Epithelial cell of proximal tubule (primary cell): Measurements from ENCODE around the gene BSX. TPM values are rescaled to one million over a fixed set of nuclear protein-coding genes. Genes with fewer than 3 reads are reported as not detected.

Source experiments
- DNase-seq: peaks from one replicate; pipeline ENCODE4 v3.0.0-alpha.2; 2011; ENCODE audit warnings: low read depth
- H3K4me3 ChIP-seq: 2 replicates; pipeline ENCODE4 v1.5.1; 2011; ENCODE audit warnings: low read depth, mild to moderate bottlenecking, low read length
- total RNA-seq: library from RNA; depleted of rRNA; stranded (reverse); fragments of >200 nt; gene quantifications from 2 replicates; pipeline ENCODE4 v1.2.3, GENCODE V29; 2015
- TF ChIP-seq, protein P1 (sequence below): conservative IDR thresholded peaks from 2 replicates; pipeline ENCODE4 v1.5.1; 2012; ENCODE audit warnings: low read depth, mild to moderate bottlenecking, low read length

BSX gene
- total RNA-seq, 1 donor from 2014 or later: not detected

DNA sequence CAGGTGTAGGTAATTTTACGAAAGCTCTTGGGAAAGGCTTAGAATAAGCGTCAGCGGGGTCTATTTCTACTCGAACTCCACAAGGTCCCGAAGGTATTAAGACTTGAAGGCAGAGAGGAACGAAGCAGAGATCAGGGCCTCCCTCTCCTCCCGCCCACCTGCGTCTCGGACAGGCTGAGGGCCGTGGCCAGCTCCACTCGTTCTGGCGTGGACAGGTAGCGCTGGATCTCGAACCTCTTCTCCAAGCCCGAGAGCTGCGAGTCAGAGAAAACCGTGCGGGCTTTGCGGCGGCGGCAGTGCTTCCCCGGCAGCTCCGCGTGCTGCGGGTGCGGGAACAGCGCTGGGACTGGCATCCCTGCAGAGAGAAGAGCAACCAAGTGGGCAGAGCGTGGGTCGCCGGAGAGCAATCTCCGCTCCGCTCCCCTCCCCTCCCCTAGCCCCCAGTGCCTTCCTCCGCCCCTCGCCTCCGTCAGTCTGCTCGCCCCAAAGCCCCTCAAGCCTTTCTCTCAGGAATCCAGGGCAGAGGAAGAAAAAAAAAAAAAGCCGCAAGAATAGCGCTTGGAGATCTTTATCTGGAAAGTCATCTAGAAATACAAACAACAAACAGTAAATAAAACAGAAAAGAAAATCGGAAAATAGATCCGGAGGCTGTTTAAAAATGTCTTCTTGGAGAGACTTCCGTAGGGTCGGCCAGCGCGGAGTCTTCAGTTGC, 2.4 kb downstream of the BSX start:
- TF ChIP-seq, protein P1, sequence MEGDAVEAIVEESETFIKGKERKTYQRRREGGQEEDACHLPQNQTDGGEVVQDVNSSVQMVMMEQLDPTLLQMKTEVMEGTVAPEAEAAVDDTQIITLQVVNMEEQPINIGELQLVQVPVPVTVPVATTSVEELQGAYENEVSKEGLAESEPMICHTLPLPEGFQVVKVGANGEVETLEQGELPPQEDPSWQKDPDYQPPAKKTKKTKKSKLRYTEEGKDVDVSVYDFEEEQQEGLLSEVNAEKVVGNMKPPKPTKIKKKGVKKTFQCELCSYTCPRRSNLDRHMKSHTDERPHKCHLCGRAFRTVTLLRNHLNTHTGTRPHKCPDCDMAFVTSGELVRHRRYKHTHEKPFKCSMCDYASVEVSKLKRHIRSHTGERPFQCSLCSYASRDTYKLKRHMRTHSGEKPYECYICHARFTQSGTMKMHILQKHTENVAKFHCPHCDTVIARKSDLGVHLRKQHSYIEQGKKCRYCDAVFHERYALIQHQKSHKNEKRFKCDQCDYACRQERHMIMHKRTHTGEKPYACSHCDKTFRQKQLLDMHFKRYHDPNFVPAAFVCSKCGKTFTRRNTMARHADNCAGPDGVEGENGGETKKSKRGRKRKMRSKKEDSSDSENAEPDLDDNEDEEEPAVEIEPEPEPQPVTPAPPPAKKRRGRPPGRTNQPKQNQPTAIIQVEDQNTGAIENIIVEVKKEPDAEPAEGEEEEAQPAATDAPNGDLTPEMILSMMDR: no peak
- DNase-seq: no peak
- no peak overlapping the region for H3K4me3 ChIP-seq

GRCh38 chr11:122978299-122978620, 3.4 kb downstream of the BSX start:
- TF ChIP-seq, protein P1: no peak
- no peak overlapping the region for H3K4me3 ChIP-seq
- DNase-seq: no peak

GRCh38 chr11:122977470-122978298, 4.0 kb downstream of the BSX start:
- TF ChIP-seq, protein P1: no peak
- H3K4me3 ChIP-seq: no peak overlapping the region
- no peak for DNase-seq

- TF ChIP-seq, protein P1: no peak
- DNase-seq: no peak
These were observed 4.7 kb downstream of the BSX start for GRCh38 chr11:122976734-122977469.

DNA sequence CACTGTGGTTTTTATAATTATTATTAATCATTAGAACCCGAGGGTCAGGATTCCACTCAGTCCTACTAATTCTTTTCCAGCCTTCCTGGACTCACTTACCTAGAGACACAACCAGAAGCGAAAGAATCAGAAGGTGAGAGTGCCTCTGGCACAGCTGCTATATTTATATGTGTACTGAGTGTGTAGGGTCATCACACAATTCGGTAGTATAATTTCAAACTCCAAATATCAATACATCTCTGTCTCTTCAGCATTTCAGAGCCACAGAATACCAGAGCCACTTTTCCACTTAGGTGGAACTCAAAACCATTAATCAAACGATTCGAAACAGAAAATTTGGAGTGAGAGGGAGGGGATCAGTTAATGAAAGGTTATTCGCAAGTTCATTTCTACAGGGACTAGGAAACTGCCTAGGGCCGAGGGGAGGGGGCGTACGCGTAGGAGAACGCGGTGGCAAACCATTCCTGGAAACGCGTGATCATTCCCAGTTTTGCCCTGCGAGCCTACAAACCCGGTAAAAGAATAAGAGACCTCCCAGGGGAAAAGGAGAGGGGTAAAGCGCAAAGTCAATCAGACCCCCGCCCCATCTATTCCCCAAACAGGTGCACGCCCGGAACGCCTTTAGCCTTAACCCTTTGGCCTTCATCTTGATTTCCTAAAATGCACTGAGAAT, 5.4 kb downstream of the BSX start:
- no peak for DNase-seq
- no peak overlapping the region for H3K4me3 ChIP-seq
- TF ChIP-seq, protein P1: no peak

More at GRCh38 chr11:122976734-122977469, 4.7 kb downstream of the BSX start:
- H3K4me3 ChIP-seq: no peak overlapping the region

- TF ChIP-seq, protein P1: no peak
- DNase-seq: no peak
- no peak overlapping the region for H3K4me3 ChIP-seq
These were observed 17.7 kb downstream of the BSX start for GRCh38 chr11:122963961-122964360.
